ENCODE results near the gene ZNF747.
A peak's percentile ranks its signal among the peaks of the same experiment; 100 is the strongest.
"Not testable (repeated sequence)": the region's sequence is repeated elsewhere in the genome, so short reads cannot be mapped to it uniquely, and the experiment has no call there.

ZNF747 gene

DNA sequence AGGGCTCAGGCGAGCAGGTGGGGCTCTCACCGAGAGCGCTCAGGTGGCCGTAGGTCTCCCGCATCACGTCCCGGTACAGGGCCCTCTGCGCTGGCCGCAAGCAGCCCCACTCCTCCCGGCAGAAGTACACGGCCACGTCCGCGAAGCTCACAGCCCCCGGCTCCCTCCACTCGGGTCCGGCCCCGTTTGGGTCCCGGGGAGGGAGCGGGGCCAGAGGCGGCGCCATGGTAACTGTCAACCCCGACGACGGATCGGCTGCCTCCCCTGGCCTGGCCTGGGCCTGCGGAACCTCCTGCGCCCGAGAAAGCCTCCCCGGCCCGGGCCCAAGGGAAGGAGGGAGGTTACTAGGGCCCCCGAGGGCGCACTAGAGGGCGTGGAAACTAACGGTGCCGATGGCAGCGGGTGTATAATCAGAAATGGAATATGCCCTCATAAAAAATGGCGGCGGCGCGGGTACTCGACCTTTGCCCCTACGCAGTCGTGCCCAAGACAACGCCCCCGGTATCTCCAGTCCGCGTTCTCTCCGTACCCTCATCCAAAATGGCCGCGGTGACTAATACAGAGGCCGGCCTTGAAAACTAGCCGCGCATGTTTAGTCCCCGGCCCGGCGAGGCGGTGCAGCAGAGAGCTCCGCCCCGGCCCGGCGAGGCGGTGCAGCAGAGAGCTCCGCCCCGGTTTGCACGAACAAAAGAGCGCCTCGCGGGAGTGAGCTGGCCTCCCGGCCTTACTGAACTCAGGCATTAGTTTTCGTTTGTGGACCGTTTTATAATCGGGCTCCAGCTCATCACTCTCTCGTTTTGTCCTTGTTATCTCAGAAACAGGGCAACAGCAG is 23.5 kb upstream of the ZNF747 start, which contains the start of gene ZNF764:
Gene ZNF764 (minus strand): TSS at position 418 of the 832 bp plus-strand sequence. CDS start 192 bp downstream, at position 226.
- peak; percentile 91 for DNase-seq

DNA sequence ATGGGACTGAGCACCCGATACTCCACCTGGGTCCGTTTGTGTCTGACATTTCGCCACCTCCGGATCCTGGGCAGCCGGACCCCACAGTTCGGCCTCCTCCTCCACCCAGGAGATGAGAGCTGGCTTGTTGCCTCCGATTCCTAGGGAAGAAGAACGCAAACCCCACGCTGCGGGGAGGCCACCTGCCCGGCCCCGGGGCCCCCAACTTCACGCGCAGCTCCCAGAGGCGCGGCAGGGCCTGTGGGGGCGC is 23.0 kb upstream of the ZNF747 start:
- no peak for DNase-seq

GRCh38 chr16:30556125-30556473 is 21.4 kb upstream of the ZNF747 start:
- DNase-seq = no peak

DNA sequence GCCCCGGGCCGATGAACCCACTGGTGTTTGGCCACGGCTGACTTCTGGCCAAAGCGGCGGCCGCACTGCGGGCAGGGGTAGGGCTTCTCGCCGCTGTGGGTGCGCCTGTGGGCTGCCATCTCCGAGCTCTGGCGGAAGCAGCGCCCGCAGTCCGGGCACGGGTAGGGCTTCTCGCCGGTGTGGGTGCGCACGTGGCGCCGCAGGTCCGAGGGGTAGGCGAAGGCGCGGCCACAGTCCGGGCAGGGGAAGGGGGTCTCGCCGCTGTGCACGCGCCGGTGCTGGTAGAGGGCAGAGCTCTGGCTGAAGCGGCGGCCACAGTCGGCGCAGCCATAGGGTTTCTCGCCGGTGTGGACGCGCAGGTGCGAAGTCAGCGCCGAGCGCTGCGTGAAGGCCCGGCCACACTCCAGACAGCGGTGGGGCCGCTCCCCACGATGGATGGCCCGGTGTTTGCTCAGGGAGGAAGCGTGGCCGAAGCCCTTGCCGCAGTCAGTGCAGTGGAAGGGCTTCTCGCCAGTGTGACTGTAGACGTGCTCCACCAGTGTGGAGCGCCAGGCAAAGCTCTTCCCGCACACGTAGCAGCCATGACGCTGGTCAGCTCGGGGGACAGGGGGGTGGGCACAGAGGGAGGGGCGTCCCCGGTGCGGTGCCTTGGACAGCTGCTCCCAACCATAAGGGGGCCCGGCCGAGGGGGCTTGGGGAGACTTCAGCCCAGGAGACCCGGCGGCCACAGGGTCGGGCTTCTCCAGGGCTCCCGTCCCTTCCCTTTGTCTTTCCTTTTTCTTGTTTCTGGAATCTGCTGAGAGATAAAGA is 20.9 kb upstream of the ZNF747 start:
- DNase-seq = no peak

GRCh38 chr16:30554557-30555314 is 20.1 kb upstream of the ZNF747 start:
- no peak for DNase-seq

- DNase-seq = no peak
These were observed 18.8 kb upstream of the ZNF747 start for GRCh38 chr16:30553393-30553899.

DNA sequence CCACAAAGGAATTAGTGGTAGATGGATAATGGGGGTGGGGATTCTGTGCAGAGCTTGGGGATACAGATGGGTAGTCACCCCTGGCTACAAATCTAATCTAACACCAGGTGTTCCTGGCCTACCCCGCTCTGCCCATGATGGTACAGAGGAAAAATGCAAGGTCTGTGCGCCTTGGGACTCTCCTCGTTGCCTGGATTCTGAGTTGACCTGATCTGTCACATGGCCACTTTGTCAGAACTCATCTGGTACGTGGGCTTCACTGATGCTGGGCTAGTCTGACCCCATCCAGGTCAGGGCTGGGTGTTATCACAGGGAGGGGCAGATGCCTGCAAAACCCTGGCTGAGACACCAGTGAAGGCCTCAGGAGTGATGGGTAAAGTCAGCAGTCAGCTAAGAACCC is 18.3 kb upstream of the ZNF747 start:
- no peak for DNase-seq

GRCh38 chr16:30551781-30552180 is 17.1 kb upstream of the ZNF747 start:
- no peak for DNase-seq

DNA sequence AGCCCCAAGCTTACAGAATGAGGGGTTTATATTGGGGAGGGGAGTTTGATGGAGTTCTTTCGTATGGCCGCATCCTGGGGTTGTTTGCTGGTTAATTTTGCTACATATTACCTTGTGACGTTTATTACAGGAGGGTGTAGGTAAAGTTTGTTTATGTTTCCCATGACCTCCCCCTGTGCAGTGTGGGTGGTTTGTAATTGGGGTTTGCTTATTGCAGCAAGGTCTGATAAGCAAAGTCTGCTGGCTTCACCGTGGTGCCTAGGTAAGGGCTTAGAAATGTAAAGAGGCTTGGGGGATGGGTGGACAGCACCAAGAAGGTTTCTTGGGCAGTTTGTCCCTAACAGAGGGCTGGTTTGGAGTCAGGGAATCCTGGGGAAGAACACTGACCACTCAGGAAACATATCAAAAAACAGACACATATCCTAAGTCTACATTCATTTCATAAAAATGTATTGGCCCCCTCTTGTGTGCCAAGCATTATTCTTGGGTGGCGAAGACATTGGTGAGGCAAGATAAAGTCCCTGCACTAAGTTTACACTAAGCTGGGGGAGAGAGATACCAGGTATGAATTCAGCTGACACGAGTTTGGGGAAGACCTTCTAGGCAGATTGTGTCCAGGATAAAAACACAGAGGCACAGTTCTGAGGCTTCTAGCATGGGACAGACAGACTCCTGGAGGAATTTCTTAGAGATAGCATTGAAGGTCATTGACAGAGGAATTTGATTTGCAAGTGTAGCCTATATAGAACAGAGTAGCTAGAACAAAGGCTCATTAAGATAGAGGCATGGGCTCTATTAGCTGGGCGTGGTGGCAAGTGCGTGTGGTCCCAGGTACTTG is 14.0 kb upstream of the ZNF747 start:
- no peak for DNase-seq

DNA sequence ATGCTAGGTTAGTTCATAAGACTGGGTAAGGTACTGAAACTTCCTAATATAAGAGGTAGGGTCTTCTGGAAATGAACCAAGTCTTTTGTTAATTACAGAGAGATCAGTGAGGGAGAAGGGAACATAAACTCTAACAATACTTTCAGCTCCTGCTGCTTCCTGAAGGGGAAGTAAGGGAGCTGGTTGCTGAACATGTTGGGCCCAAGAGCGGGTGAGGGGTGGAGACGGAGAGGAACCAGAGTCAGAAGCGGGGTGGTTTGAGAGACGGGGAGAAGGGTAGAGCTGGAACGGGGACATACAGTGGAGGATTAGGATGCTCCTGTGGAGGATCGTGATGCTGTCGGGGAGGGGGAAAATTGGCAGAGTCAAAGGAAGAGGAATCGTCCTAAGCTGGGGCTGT is 11.5 kb upstream of the ZNF747 start:
- DNase-seq = no peak

DNA sequence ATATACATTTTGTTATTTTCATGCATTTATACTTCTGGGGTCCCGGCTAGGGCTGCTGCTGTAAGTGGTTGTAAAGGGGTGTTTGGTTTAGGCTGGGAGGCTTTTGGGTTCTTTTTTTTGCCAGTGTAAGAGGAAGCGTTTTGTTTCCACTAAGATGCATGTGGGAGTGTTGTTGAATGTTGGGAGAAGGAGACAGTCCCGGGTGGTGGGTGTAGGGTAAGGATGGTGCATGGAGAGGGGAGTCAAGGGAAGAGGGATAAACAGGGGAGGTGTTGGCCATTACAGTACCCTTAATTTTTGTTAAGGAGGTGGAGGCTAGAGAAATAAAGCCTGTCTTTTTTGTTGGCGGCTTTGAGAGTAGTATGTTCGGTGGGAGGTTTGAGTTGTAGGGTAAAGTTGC is 8.4 kb upstream of the ZNF747 start:
- DNase-seq = no peak

- DNase-seq = no peak
These were observed 7.1 kb upstream of the ZNF747 start for GRCh38 chr16:30541502-30542329.

- DNase-seq = not testable (repeated sequence)
These were observed 6.3 kb upstream of the ZNF747 start for GRCh38 chr16:30540916-30541464.

DNA sequence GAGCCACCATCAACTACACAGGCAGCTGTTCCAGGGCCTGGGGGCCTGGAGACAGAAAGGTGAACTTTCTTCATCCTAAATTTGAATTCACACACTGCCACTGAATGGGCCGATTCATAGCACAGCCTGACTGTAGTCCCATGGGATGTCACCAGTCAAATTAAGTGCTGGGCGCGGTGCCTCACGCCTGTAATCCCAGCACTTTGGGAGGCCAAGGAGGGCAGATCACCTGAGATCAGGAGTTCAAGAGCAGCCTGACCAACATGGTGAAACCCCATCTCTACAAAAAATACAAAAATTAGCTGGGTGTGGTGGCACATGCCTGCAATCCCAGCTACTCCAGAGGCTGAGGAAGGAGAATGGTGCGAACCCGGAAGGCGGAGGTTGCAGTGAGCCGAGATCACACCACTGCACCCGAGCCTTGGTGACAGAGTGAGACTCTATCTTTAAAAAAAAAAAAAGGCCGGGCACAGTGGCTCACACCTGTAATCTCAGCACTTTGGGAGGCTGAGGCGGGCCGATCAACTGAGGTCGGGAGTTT is 5.4 kb upstream of the ZNF747 start:
- not testable (repeated sequence) for DNase-seq

- no peak for DNase-seq
These were observed 4.6 kb upstream of the ZNF747 start for GRCh38 chr16:30539000-30539964.

DNA sequence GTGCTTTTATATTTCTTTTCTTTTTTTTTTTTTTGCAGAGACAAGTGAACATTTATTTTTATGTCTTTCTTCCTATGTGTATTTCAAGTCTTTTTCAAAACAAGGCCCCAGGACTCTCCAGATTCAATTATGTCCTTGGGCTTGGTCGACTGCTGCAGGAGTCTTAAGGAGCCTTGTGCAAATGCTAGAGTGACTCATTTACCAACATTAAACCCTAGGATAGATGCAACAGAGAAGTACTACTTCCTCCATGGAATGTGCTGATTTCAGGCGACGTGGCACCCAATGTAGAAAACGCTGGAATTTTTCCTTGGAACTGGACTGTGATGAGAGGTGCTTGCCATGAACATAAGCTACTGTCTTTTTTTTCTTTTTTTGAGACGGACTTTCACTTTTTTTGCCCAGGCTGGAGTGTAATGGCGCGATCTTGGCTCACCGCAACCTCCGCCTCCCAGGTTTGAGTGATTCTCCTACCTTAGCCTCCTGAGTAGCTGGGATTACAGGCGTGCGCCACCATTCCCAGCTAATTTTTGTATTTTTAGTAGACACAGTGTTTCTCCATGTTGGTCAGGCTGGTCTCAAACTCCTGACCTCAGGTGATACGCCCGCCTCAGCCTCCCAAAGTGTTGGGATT is 1.9 kb upstream of the ZNF747 start:
- not testable (repeated sequence) for DNase-seq

DNA sequence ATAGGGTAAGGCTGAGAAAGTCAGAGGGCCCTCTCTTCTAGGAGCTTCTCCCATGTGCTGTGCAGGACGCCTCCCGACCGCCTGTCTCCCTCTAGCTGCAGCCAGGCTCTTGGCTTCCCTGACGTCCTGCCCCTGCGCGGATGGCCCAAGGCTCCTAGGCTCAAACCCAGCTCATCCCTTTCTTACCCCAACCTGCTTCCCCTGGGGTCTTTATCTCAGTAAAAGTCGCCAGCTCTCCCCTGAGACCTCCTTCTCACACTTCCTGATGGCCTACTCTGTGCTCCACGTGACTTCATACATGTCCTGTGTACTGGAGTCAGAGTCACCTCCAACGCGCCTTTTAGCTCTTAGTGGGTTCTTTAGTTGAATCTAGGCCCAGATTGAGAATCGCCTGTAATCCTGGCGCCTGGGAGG is 1.1 kb upstream of the ZNF747 start:
- DNase-seq = peak; percentile 69

- peak; percentile 70 for DNase-seq
These were observed 583 bp upstream of the ZNF747 start for GRCh38 chr16:30535106-30535776.
